ENCODE results near the gene LCN15. TPM values are rescaled to one million over a fixed set of nuclear protein-coding genes. Genes with fewer than 3 reads are reported as not detected.
"Not testable (repeated sequence)": the region's sequence is repeated elsewhere in the genome, so short reads cannot be mapped to it uniquely, and the experiment has no call there.

The LCN15 gene, protein sequence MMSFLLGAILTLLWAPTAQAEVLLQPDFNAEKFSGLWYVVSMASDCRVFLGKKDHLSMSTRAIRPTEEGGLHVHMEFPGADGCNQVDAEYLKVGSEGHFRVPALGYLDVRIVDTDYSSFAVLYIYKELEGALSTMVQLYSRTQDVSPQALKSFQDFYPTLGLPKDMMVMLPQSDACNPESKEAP
- total RNA-seq, result not detected

DNA sequence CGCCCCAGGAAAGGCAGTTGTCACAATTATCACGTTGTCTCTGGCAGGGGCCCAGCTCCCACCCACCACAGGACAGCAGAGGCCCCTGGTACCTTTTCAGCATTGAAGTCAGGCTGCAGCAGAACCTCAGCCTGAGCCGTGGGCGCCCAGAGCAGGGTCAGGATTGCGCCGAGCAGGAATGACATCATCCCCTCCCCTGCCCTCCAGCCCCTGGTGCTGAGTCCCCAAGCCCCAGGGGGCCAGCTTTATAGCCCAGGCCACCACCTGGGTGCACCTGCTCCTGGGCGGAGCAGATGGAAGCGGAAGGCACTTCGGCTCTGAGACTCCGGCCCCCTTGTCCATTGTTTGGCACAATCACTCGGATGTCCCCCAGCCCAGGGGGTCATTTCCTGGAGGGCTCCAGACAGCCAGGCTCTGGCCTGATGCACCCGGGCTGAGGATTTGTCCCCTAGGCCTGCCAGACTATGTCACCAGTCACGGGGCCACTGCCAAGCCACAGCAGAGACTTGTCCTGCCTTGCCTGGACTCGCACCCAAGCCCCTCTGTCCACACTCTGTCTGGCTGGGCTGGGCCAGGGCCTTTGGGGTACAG is at the start of gene LCN15:
TSS of gene LCN15 (minus strand) at position 218 of the 591 bp plus-strand sequence. CDS start at position 188, 30 bp downstream.
- DNase-seq, result no peak
- ChIA-PET POLR2A (no interaction called here), CTCF (no interaction called here)
- Mint-ChIP-seq H3K9me3 (no peaks in the 10 kb centered on the region), H3K4me1 (peaks cover 12% of the 10 kb centered on the region), H3K4me3 (no peak within 1 kb of the TSS), H3K27ac (no peak within 1 kb of the TSS), H3K27me3 (peaks cover 10% of the 10 kb centered on the region), H3K36me3 (ENCODE audit: low read depth) (no peaks in the 10 kb centered on the region)

DNA sequence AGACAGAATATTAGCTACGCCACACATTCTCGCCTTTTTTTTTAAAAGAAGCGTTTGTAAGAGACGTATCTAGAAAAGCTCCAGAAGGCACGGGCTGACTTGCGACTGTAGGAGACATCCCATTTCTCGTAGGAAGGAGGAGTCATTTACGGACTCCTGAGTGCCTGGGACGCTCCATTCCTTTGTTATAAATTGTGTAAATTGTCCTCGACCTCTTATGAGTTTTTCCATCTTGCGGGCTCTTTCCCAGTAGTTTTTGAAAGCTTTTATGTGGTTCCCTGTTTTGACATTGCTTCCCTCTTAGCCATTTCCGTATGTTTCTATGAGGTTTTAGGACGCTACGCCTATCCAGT is 44.5 kb upstream of the LCN15 start:
- no peak for DNase-seq
- Mint-ChIP-seq H3K9me3 (no peaks in the 10 kb centered on the region), H3K27me3 (no peaks in the 10 kb centered on the region), H3K4me3 (peak overlapping the region; percentile 66), H3K36me3 (ENCODE audit: low read depth) (peaks cover 35% of the 10 kb centered on the region), H3K27ac (peak overlapping the region; percentile 74), H3K4me1 (peaks cover 50% of the 10 kb centered on the region)
- CTCF ChIA-PET, result interaction anchor here (0.5 to 8.6 kb wide), 7 partner anchors 11 to 226 kb away, joined by 3 to 46 read pairs (median 4); partner anchors contain the start of gene AJM1
- POLR2A ChIA-PET, result interaction anchor here (1.0 to 3.7 kb wide), 6 partner anchors 9 to 94 kb away, joined by 3 to 18 read pairs (median 8); partner anchors contain the start of genes AJM1 and TMEM141

DNA sequence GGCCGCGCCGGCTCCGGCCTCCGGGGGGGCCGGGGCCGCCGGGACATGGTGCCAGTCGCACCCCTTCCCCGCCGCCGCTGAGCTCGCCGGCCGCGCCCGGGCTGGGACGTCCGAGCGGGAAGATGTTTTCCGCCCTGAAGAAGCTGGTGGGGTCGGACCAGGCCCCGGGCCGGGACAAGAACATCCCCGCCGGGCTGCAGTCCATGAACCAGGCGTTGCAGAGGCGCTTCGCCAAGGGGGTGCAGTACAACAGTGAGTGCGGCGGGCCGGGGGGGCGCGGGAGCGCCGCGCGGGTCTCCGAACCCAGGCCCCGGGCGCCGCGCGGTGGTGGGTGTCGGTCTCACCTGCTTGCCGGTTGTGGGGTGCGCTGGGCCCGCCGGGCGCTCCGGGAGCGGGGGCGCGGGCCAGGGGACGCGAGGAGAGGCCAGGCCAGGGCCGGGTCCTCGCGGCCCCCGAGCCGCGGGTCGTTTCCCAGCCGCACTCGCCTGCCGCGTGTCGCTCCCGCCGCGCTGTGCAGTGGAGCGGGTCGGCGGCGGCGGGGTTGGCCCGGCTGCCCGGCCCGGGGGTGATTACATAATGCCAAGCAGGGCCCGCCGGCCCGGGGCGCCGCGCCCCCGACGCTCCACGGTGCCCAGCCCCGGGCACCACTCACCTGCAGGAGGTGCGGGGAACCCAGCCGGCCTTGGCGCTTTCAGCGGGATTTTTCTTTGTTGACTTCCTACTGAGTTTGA is 43.9 kb upstream of the LCN15 start:
- peak overlapping the region; percentile 74 for H3K27ac Mint-ChIP-seq
- no peaks in the 10 kb centered on the region for H3K27me3 Mint-ChIP-seq
- ChIA-PET CTCF (interaction anchor here (0.6 to 8.6 kb wide), 8 partner anchors 10 to 227 kb away, joined by 3 to 46 read pairs (median 4); partner anchors contain the start of gene AJM1), POLR2A (interaction anchor here (0.8 to 3.7 kb wide), 21 partner anchors 8 to 432 kb away, joined by 3 to 18 read pairs (median 5); partner anchors contain the start of genes AJM1, CCDC183, CLIC3 and FBXW5)
- peaks cover 30% of the 10 kb centered on the region for H3K36me3 Mint-ChIP-seq (ENCODE audit: low read depth)
- H3K4me1 Mint-ChIP-seq, result peaks cover 45% of the 10 kb centered on the region
- peak overlapping the region; percentile 78 for H3K4me3 Mint-ChIP-seq
- peak; percentile 48 for DNase-seq
- H3K9me3 Mint-ChIP-seq, result no peaks in the 10 kb centered on the region

DNA sequence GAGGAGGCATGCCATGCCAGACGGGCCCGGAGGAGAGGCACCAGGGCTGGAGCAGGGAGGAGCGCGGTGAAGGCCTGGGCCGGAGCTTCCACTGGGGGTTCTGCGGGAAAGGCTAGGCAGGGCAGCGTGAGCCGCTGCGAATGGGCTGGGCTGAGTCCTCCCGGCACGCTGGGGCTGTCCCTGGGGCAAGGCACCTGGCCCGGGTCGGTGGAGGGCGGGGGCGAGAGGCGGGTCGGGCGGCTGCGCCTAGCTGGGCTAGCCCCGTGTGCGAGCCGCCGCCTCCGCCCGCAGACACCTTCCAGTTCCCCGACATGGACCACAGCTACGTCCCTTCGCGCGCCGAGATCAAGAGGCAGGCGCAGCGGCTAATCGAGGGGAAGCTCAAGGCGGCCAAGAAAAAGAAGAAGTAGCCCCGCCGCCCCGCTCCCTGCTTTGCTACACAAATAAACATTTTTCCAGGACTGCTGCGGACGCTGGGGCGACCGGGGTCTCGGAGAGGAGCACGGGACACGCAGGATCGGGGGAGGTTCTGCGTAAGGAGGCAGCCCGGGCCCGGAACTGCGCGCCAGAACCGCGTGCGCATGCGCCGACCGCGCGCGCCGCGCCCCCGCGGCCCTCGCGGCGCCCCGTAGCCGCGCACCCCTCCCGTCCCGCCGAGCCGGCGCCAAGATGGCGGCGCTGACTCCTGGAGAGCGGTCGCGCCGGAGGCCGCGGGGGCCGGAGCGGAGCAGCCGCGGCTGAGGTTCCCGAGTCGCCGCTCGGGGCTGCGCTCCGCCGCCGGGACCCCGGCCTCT is 43.2 kb upstream of the LCN15 start, which contains the start of gene RABL6:
TSS of gene RABL6 (plus strand) at position 668 of the 794 bp plus-strand sequence. CDS start 249 bp downstream, outside the sequence.
- peaks cover 22% of the 10 kb centered on the region for H3K36me3 Mint-ChIP-seq (ENCODE audit: low read depth)
- peak; percentile 84 for DNase-seq
- H3K4me1 Mint-ChIP-seq, result peaks cover 37% of the 10 kb centered on the region
- peak within 1 kb of the TSS; percentile 76 for H3K27ac Mint-ChIP-seq
- no peaks in the 10 kb centered on the region for H3K9me3 Mint-ChIP-seq
- H3K4me3 Mint-ChIP-seq, result peak within 1 kb of the TSS; percentile 87
- POLR2A ChIA-PET, result interaction anchor here (0.7 to 3.7 kb wide), 22 partner anchors 9 to 433 kb away, joined by 3 to 18 read pairs (median 4); partner anchors contain the start of genes AJM1, CCDC183, CLIC3 and FBXW5
- peaks cover under 1% of the 10 kb centered on the region for H3K27me3 Mint-ChIP-seq
- CTCF ChIA-PET, result interaction anchor here (0.6 to 8.6 kb wide), 6 partner anchors 10 to 228 kb away, joined by 3 to 46 read pairs (median 8); partner anchors contain the start of gene AJM1

DNA sequence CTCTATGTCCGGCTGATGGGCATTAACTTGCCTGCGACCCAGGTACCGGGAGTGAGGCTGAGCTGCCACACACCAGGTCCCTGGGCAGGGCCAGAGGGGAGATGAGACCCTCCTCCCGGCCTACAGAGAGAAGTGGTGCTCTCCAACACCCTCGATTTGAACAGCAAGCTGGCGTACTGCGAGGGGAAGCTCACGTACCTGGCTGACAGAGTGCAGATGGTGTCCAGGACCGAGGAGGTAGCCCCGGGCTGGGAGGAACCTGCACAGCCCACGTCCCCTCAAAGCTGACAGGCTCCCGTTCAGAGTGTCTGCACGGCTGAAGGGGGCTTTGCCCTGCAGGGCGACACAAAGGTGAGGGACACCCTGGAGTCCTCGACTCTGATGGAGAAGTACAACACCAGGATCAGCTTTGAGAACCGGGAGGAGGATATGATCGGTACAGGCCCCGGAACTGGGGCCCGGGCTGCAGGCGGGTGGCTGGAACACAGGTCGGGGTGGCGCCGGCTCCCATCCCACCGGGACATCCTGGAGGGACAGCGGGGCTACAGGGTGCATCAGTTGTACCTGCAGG is 42.4 kb upstream of the LCN15 start:
- Mint-ChIP-seq H3K4me1 (peaks cover 35% of the 10 kb centered on the region), H3K27me3 (peaks cover 7% of the 10 kb centered on the region), H3K9me3 (no peaks in the 10 kb centered on the region), H3K36me3 (ENCODE audit: low read depth) (peaks cover 20% of the 10 kb centered on the region), H3K27ac (peak overlapping the region; percentile 56), H3K4me3 (peak overlapping the region; percentile 87)
- no peak for DNase-seq
- ChIA-PET POLR2A (interaction anchor here (0.7 to 3.7 kb wide), 17 partner anchors 8 to 434 kb away, joined by 3 to 18 read pairs (median 5); partner anchors contain the start of genes AJM1, CLIC3, FUT7 and SAPCD2), CTCF (interaction anchor here (1.8 to 8.6 kb wide), 4 partner anchors 9 to 228 kb away, joined by 4 to 46 read pairs (median 24); partner anchors contain the start of gene AJM1)

DNA sequence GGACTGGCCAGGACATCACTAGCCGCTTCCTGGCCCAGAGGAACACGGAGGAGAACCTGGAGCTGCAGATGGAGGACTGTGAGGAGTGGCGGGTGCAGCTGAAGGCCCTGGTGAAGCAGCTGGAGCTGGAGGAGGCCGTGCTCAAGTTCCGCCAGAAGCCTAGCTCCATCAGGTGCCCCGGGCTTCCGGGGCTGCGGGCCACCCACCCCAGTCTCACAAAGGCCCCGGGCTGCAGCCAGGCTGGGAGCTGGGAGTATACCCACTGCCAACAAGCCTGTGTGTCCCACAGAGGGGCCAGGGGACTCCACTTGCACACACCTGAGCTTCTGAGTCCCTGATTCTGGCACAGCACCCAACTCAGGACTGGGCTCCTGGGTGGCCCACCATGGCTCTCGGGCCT is 41.7 kb upstream of the LCN15 start:
- Mint-ChIP-seq H3K9me3 (no peaks in the 10 kb centered on the region), H3K4me3 (peak overlapping the region; percentile 87), H3K36me3 (ENCODE audit: low read depth) (peaks cover 19% of the 10 kb centered on the region), H3K4me1 (peaks cover 37% of the 10 kb centered on the region), H3K27ac (no peak overlapping the region), H3K27me3 (peaks cover 11% of the 10 kb centered on the region)
- CTCF ChIA-PET, result interaction anchor here (1.2 to 8.6 kb wide), 4 partner anchors 13 to 229 kb away, joined by 4 to 46 read pairs (median 24); partner anchors contain the start of genes AJM1 and TMEM141
- POLR2A ChIA-PET, result interaction anchor here (1.2 to 3.7 kb wide), 5 partner anchors 8 to 229 kb away, joined by 7 to 18 read pairs (median 11); partner anchors contain the start of genes AJM1 and TMEM141
- no peak for DNase-seq

DNA sequence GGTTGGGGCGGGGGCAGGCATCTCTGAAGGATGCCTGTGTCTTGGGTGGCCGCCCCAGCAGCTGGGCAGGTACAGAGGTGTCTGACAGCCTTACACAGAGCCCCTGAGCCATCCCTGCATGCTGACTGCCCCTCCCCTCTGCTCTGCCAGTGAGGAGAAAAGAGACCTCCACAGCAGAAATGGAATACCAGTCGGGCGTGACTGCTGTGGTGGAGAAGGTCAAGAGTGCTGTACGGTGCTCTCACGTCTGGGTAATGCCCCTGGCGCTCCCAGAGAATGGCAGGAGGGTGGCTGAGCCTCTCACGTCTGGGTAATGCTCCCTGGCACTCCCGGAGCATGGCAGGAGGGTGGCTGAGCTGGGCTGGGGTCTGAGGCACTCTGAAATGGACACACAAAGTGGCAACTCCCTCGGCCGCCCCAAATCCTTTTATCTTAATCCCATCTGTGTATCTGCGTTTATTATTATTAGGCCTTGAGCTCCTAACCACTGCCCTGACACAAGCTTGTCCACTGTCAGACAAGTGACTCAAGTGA is 41.0 kb upstream of the LCN15 start:
- Mint-ChIP-seq H3K4me1 (peaks cover 41% of the 10 kb centered on the region), H3K36me3 (ENCODE audit: low read depth) (peaks cover 14% of the 10 kb centered on the region), H3K27ac (no peak overlapping the region), H3K9me3 (no peaks in the 10 kb centered on the region), H3K4me3 (no peak overlapping the region), H3K27me3 (peaks cover 17% of the 10 kb centered on the region)
- DNase-seq, result no peak
- ChIA-PET POLR2A (interaction anchor here (1.9 to 3.7 kb wide), 2 partner anchors 14 to 436 kb away, joined by 4 to 18 read pairs; partner anchors contain the start of genes TMEM141 and TUBB4B), CTCF (interaction anchor here (1.2 to 8.6 kb wide), 4 partner anchors 12 to 230 kb away, joined by 4 to 46 read pairs (median 24); partner anchors contain the start of genes AJM1 and TMEM141)

DNA sequence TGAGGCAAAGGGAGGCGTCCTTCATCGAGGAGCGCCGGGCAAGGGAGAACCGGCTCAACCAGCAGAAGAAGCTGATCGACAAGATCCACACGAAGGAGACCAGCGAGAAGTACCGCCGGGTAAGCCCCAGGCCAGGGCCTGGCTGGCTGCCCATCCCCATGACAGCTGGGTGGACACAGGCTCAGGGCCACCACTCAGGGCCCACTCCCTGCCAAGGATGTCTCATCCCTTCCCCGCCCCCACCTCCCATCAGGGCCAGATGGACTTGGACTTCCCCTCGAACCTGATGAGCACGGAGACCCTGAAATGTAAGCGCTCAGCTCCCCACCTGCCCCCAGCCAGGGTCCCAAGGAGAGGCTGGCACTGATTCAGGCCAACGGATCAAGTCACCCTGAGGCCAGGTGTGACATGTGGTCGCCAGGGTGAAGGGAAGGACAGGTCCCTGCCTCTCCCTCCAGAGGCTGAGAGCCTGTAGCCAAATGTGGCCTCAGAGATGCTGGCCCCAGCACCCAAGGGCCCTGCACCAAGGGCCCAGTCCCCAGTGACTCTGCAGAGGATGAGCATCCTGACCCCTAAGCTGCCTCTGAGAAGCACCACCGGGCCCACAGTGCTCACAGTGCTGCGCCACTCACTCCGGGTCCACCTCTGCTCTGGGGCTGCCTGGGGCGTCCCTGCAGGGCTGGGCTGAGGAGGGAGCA is 40.3 kb upstream of the LCN15 start:
- DNase-seq, result no peak
- Mint-ChIP-seq H3K9me3 (no peaks in the 10 kb centered on the region), H3K4me3 (no peak overlapping the region), H3K27me3 (peaks cover 19% of the 10 kb centered on the region), H3K36me3 (ENCODE audit: low read depth) (peaks cover 8% of the 10 kb centered on the region), H3K4me1 (peaks cover 39% of the 10 kb centered on the region), H3K27ac (no peak overlapping the region)
- ChIA-PET CTCF (interaction anchor here (1.2 to 8.6 kb wide), 2 partner anchors 12 to 14 kb away, joined by 4 to 46 read pairs; partner anchors contain the start of gene TMEM141), POLR2A (interaction anchor here (1.9 kb wide), 1 partner anchor 436 kb away, joined by 4 read pairs; the partner anchor contains the start of gene TUBB4B)

DNA sequence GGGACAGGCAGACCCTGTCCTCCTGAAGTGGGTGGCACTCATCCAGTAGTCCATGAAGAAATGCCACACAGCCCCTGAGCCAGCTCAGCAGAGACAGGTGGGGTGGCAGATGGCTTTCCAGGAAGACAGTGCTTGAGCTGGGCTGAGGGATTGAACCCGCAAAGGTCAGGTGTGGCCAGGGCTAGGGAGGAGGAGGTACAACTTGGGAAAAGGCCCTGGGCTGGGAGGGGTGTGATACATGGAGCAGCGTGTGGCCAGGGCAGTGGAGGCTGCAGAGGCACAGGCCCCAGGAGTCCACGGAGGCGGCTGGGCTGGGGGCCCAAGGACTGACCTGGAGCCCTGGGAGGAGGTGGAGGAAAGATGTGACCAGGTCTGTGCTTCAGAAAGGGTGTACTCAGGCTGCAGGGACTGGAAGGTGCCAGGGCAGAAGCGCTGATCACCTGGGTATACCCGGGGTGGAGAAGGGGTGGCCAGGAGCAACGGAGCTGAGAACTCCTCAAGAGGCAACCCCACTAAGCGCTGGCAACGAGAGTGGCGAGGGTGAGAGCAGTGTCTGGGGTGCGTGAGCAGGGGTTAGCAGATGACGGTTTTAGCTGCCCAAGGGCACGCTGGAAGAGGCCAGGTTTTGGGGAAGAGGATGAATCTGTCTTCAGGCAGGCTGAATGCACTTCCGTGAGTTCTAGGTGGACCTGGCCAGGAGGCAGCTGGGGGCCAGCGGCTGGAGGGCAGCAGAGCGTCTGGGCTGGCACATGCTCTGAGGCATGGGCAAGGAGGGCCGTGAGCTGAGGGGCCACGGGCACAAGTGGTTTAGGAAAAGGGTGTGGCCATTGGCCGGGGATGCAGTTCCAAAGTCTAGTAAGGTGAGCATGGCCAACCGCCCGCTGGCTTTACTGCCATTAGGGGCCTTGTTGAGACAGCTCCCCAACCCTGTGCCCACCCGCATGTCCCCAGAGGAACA is 39.5 kb upstream of the LCN15 start:
- no peak overlapping the region for H3K27ac Mint-ChIP-seq
- peaks cover 31% of the 10 kb centered on the region for H3K4me1 Mint-ChIP-seq
- H3K36me3 Mint-ChIP-seq (ENCODE audit: low read depth), result peaks cover 3% of the 10 kb centered on the region
- H3K9me3 Mint-ChIP-seq, result no peaks in the 10 kb centered on the region
- CTCF ChIA-PET, result interaction anchor here (8.6 kb wide), 1 partner anchor 11 kb away, joined by 46 read pairs; no protein-coding TSS in a partner anchor
- H3K4me3 Mint-ChIP-seq, result no peak overlapping the region
- POLR2A ChIA-PET, result interaction anchor here (1.9 kb wide), 1 partner anchor 437 kb away, joined by 4 read pairs; the partner anchor contains the start of gene TUBB4B
- DNase-seq, result no peak
- H3K27me3 Mint-ChIP-seq, result peaks cover 19% of the 10 kb centered on the region

DNA sequence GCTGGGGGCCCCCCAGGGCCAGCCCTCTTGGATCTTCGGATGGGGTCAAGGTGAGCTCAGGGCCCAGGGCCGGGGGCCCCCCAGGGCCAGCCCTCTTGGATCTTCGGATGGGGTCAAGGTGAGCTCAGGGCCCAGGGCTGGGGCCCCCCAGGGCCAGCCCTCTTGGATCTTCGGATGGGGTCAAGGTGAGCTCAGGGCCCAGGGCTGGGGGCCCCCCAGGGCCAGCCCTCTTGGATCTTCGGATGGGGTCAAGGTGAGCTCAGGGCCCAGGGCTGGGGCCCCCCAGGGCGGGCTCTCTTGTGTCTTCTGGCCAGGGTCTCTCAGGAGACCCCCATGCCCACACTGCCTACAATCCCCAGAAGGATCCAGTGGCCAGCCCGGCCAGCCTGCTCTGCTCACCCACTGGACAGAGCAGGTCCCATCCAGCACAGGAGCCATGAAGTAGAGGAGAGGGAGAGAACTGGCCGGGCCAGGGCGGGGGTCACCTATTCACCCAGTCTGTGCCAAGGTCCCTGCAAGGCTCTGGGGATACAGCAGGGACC is 38.8 kb upstream of the LCN15 start:
- H3K27ac Mint-ChIP-seq; H3K4me3 Mint-ChIP-seq; H3K36me3 Mint-ChIP-seq (ENCODE audit: low read depth); H3K9me3 Mint-ChIP-seq; DNase-seq; POLR2A ChIA-PET: not testable (repeated sequence)
- CTCF ChIA-PET, result interaction anchor here (0.7 to 8.6 kb wide), 2 partner anchors 10 to 232 kb away, joined by 3 to 46 read pairs; no protein-coding TSS in a partner anchor
- H3K27me3 Mint-ChIP-seq, result peaks cover 19% of the 10 kb centered on the region
- peaks cover 29% of the 10 kb centered on the region for H3K4me1 Mint-ChIP-seq
